Mesenchymal stem cell (in vitro differentiated cells and primary cell): Measurements from ENCODE around the gene TMEM164.

Experiments
- DNase-seq: peaks from one replicate; pipeline ENCODE4 v3.0.0-alpha.2; 2013
- H2AFZ ChIP-seq: one replicate; pipeline ENCODE4 v1.6.1; 2013; ENCODE audit warnings: low read depth, mild to moderate bottlenecking, control low read depth, inconsistent platforms, low read length, moderate library complexity
- H2AK5ac ChIP-seq: 2 replicates; pipeline ENCODE4 v1.6.1; 2013; ENCODE audit warnings: low read length, moderate library complexity, mild to moderate bottlenecking, inconsistent platforms; ENCODE audit not compliant: severe bottlenecking
- H2BK120ac ChIP-seq: one replicate; pipeline ENCODE4 v1.6.1; 2013; ENCODE audit warnings: low read depth, mild to moderate bottlenecking, inconsistent platforms, low read length, moderate library complexity
- H2BK12ac ChIP-seq, 2 experiments: one replicate each; pipeline ENCODE4 v1.6.1; 2013; ENCODE audit warnings: inconsistent platforms in 2 of 2, low read length in 2 of 2, mild to moderate bottlenecking in 2 of 2, moderate library complexity in 2 of 2, control low read depth in 1 of 2
- H2BK15ac ChIP-seq: one replicate; pipeline ENCODE4 v1.6.1; 2013; ENCODE audit warnings: mild to moderate bottlenecking, low read depth, inconsistent platforms; ENCODE audit not compliant: poor library complexity, severe bottlenecking
- H2BK5ac ChIP-seq: 2 replicates; pipeline ENCODE4 v1.6.1; 2013; ENCODE audit warnings: low read depth, mild to moderate bottlenecking, low read length, control low read depth, inconsistent platforms; ENCODE audit not compliant: poor library complexity, severe bottlenecking
- H3K14ac ChIP-seq, 2 experiments: one replicate each; pipeline ENCODE4 v1.6.1; 2013; ENCODE audit warnings: inconsistent platforms in 2 of 2, low read length in 2 of 2, control low read depth in 1 of 2, mild to moderate bottlenecking in 1 of 2, moderate library complexity in 1 of 2
- H3K18ac ChIP-seq, 2 experiments: one replicate each; pipeline ENCODE4 v1.6.1; 2013; ENCODE audit warnings: inconsistent platforms in 2 of 2, low read length in 2 of 2, control low read depth in 1 of 2, low read depth in 1 of 2, mild to moderate bottlenecking in 1 of 2
- H3K23ac ChIP-seq, 2 experiments: one replicate each; pipeline ENCODE4 v1.6.1; 2013; ENCODE audit warnings: inconsistent platforms in 2 of 2, low read length in 2 of 2, mild to moderate bottlenecking in 2 of 2, moderate library complexity in 2 of 2, control low read depth in 1 of 2
- H3K27ac ChIP-seq: 2 replicates; pipeline ENCODE4 v1.5.1; 2013; ENCODE audit warnings: mild to moderate bottlenecking, moderate library complexity, low read length, control low read depth, inconsistent platforms; ENCODE audit not compliant: poor library complexity, severe bottlenecking
- H3K27me3 ChIP-seq, 2 experiments: 2 replicates each; pipeline versions ENCODE4 v1.6.1 to v1.7.0; 2013; ENCODE audit warnings: low read length in 2 of 2, mild to moderate bottlenecking in 2 of 2, moderate library complexity in 2 of 2, control low read depth in 1 of 2, inconsistent platforms in 1 of 2; ENCODE audit not compliant: control insufficient read depth in 1 of 2, insufficient read depth in 1 of 2
- H3K36me3 ChIP-seq, 2 experiments: 2 replicates each; pipeline versions ENCODE4 v1.6.1 to v1.7.0; 2013; ENCODE audit warnings: low read length in 2 of 2, control low read depth in 1 of 2, inconsistent platforms in 1 of 2, low read depth in 1 of 2, mild to moderate bottlenecking in 1 of 2; ENCODE audit not compliant: insufficient read depth in 2 of 2, control insufficient read depth in 1 of 2
- H3K4ac ChIP-seq, 2 experiments: one replicate each; pipeline ENCODE4 v1.6.1; 2013; ENCODE audit warnings: inconsistent platforms in 2 of 2, low read length in 2 of 2, mild to moderate bottlenecking in 2 of 2, moderate library complexity in 2 of 2, control low read depth in 1 of 2, low read depth in 1 of 2
- H3K4me1 ChIP-seq: 2 replicates; pipeline ENCODE4 v1.6.1; 2013; ENCODE audit warnings: low read depth, low read length, control low read depth; ENCODE audit not compliant: control insufficient read depth, insufficient read depth
- H3K4me2 ChIP-seq: 2 replicates; pipeline ENCODE4 v1.6.1; 2013; ENCODE audit warnings: low read length, mild to moderate bottlenecking, inconsistent platforms; ENCODE audit not compliant: poor library complexity, severe bottlenecking
- H3K4me3 ChIP-seq, 2 experiments: 2 replicates each; pipeline versions ENCODE4 v1.5.1 to v1.7.0; 2013; ENCODE audit warnings: low read length in 2 of 2, mild to moderate bottlenecking in 2 of 2, control low read depth in 1 of 2, low read depth in 1 of 2; ENCODE audit not compliant: insufficient read depth in 1 of 2
- H3K79me1 ChIP-seq: replicated peaks from 2 replicates; pipeline ENCODE4 v1.6.1; 2013; ENCODE audit warnings: mild to moderate bottlenecking, control low read depth, low read length, inconsistent platforms; ENCODE audit not compliant: poor library complexity, severe bottlenecking
- H3K9ac ChIP-seq: 2 replicates; pipeline ENCODE4 v1.7.0; 2013; ENCODE audit warnings: mild to moderate bottlenecking, low read length, moderate library complexity
- H3K9me3 ChIP-seq: 2 replicates; pipeline ENCODE4 v1.7.0; 2013; ENCODE audit warnings: mild to moderate bottlenecking, low read length; ENCODE audit not compliant: control insufficient read depth
- H4K8ac ChIP-seq: one replicate; pipeline ENCODE4 v1.6.1; 2013; ENCODE audit warnings: inconsistent platforms, mild to moderate bottlenecking, low read length, moderate library complexity
- H4K91ac ChIP-seq: one replicate; pipeline ENCODE4 v1.6.1; 2013; ENCODE audit warnings: mild to moderate bottlenecking, low read length, inconsistent platforms
- WGBS: methylation state at CpG from one replicate; pipeline ENCODE4 v1.1.7; 2013; ENCODE audit warnings: mixed read lengths; 5-methylcytosine and 5-hydroxymethylcytosine counted together

The TMEM164 gene

DNA sequence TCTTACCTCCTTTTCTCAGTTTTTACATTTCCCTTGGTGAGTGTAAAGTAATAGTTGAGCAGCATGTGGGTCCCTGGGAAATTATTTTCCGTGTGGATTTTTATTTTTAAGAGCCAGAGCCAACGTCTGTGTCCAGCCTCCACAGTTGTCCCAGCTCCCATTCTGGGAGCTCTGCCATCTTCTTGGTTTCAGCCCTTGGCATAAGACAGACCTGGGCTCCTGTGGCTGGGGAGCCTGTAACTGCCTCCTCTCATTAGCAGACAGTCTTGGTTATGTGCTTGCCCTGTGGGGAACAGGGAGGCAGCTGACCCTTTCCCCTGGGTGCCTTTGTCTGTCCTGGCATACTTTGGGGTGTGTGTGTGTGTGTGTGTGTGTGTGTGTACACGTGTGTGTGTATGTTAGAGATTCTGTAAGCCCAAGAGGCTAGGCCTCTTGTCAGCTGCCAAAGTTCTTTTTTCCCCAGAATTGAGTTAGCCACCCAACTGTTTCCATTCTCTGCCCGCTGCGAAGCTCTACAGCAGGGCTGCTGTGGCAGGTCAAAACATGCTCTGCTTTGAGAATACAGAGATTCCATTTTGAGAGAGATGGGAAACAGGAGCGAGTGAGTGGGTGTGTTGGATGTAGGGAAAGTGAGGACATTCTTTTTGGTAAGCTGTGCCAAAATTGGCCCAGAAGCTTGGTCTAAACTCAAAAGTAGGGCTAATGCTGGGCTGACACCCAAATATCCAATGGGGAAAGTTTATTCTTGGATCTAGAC, 140.7 kb downstream of the TMEM164 start:
- no peak overlapping the region for H3K4me2 ChIP-seq
- no peak overlapping the region for H3K4ac ChIP-seq
- no peak overlapping the region for H3K9ac ChIP-seq
- H2AK5ac ChIP-seq, result no peak overlapping the region
- no peak overlapping the region for H4K91ac ChIP-seq
- H3K27ac ChIP-seq, result no peak overlapping the region
- peak overlapping the region in 1 of 2 experiments; percentile 40 for H3K18ac ChIP-seq
- H2BK12ac ChIP-seq, result no peak overlapping the region
- H4K8ac ChIP-seq, result no peak overlapping the region
- no peaks in the 10 kb centered on the region for H3K4me1 ChIP-seq
- no peak overlapping the region for H2BK120ac ChIP-seq
- no peak overlapping the region for H3K14ac ChIP-seq
- no peak overlapping the region for H2BK5ac ChIP-seq
- H2AFZ ChIP-seq, result no peak overlapping the region
- no peak overlapping the region for H3K23ac ChIP-seq
- H2BK15ac ChIP-seq, result no peak overlapping the region
- 95% methylated on average over 5 of the region's 6 CpGs for WGBS
- DNase-seq, result no peak
- no peaks in the 10 kb centered on the region for H3K79me1 ChIP-seq
- H3K36me3 ChIP-seq, result no peaks in the 10 kb centered on the region
- H3K27me3 ChIP-seq, result peaks cover 0 to 16% of the 10 kb centered on the region in 2 experiments
- no peak overlapping the region for H3K4me3 ChIP-seq
- no peaks in the 10 kb centered on the region for H3K9me3 ChIP-seq

GRCh38 chrX:110145311-110145710, 142.4 kb downstream of the TMEM164 start:
- H3K9ac ChIP-seq, result no peak overlapping the region
- H2BK5ac ChIP-seq, result no peak overlapping the region
- H4K91ac ChIP-seq, result no peak overlapping the region
- H3K14ac ChIP-seq, result no peak overlapping the region
- no peak overlapping the region for H2AK5ac ChIP-seq
- no peak for DNase-seq
- H3K27ac ChIP-seq, result no peak overlapping the region
- H3K27me3 ChIP-seq, result peaks cover 0 to 11% of the 10 kb centered on the region in 2 experiments
- no peak overlapping the region for H3K4me2 ChIP-seq
- no peak overlapping the region for H4K8ac ChIP-seq
- H3K23ac ChIP-seq, result no peak overlapping the region
- H3K36me3 ChIP-seq, result no peaks in the 10 kb centered on the region
- H2BK120ac ChIP-seq, result no peak overlapping the region
- no peak overlapping the region for H3K4ac ChIP-seq
- H2AFZ ChIP-seq, result no peak overlapping the region
- no peak overlapping the region for H3K18ac ChIP-seq
- H2BK12ac ChIP-seq, result no peak overlapping the region
- H2BK15ac ChIP-seq, result no peak overlapping the region
- H3K9me3 ChIP-seq, result no peaks in the 10 kb centered on the region
- no peaks in the 10 kb centered on the region for H3K4me1 ChIP-seq
- no peak overlapping the region for H3K4me3 ChIP-seq
- H3K79me1 ChIP-seq, result no peaks in the 10 kb centered on the region

DNA sequence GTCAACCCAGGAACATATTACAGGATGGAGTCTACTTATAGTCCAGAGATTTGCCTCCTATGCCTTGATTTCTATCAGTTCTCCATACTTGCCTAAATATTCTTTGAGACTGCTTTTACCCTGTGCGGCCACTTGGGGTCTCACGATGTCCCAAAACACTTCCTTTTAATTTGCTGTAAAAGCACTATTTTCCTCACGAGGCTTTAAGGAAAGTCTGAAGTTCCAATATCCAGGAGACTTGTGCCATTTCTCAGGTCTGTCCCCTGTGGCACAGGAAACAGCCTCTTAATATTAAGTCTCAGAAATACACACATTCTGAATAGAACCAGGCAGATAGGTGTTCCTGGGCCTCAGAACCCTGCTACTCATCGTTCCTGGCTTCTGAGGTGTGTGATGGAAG, 142.9 kb downstream of the TMEM164 start:
- no peaks in the 10 kb centered on the region for H3K79me1 ChIP-seq
- no peak overlapping the region for H3K4me3 ChIP-seq
- 15% methylated on average over 3 of the region's 4 CpGs for WGBS
- H2AK5ac ChIP-seq, result no peak overlapping the region
- no peak overlapping the region for H3K27ac ChIP-seq
- no peak overlapping the region for H2BK5ac ChIP-seq
- H3K23ac ChIP-seq, result no peak overlapping the region
- H3K9ac ChIP-seq, result peak overlapping the region; percentile 37
- H3K27me3 ChIP-seq, result peaks cover 0 to 12% of the 10 kb centered on the region in 2 experiments
- peak; percentile 49 for DNase-seq
- peak overlapping the region in 1 of 2 experiments; percentile 21 for H3K18ac ChIP-seq
- H3K36me3 ChIP-seq, result no peaks in the 10 kb centered on the region
- H2BK15ac ChIP-seq, result no peak overlapping the region
- no peak overlapping the region for H3K14ac ChIP-seq
- no peak overlapping the region for H3K4ac ChIP-seq
- no peak overlapping the region for H2AFZ ChIP-seq
- H4K8ac ChIP-seq, result no peak overlapping the region
- H3K9me3 ChIP-seq, result no peaks in the 10 kb centered on the region
- H3K4me2 ChIP-seq, result no peak overlapping the region
- H4K91ac ChIP-seq, result no peak overlapping the region
- H2BK12ac ChIP-seq, result no peak overlapping the region
- H3K4me1 ChIP-seq, result no peaks in the 10 kb centered on the region
- no peak overlapping the region for H2BK120ac ChIP-seq

GRCh38 chrX:110146521-110146920, 143.6 kb downstream of the TMEM164 start:
- Histone ChIP-seq H3K14ac (no peak overlapping the region), H3K18ac (no peak overlapping the region), H3K4me1 (no peaks in the 10 kb centered on the region), H4K91ac (no peak overlapping the region), H2AFZ (no peak overlapping the region), H3K4me2 (no peak overlapping the region), H3K27ac (no peak overlapping the region), H2BK120ac (no peak overlapping the region), H3K79me1 (no peaks in the 10 kb centered on the region), H3K36me3 (no peaks in the 10 kb centered on the region), H2BK15ac (no peak overlapping the region), H2BK5ac (no peak overlapping the region), H2BK12ac (no peak overlapping the region), H3K9me3 (no peaks in the 10 kb centered on the region), H3K23ac (no peak overlapping the region), H3K4ac (no peak overlapping the region), H4K8ac (no peak overlapping the region), H2AK5ac (no peak overlapping the region), H3K4me3 (no peak overlapping the region), H3K9ac (peak overlapping the region; percentile 37), H3K27me3 (peaks cover 0 to 15% of the 10 kb centered on the region in 2 experiments)
- WGBS, result 0% methylated on average over 1 of the region's 2 CpGs
- DNase-seq, result peak; percentile 64
